ENCODE measurements around the gene PGBD5. TPM values are rescaled to one million over a fixed set of nuclear protein-coding genes. Genes with fewer than 3 reads are reported as not detected.

Gene PGBD5
- polyA plus RNA-seq, 1 of the 3 experiments (the other 2 are of a cell fraction) = 0.15 TPM

- Histone ChIP-seq H3K36me3 (replicated peaks in 1 of 2; ENCODE audit: control insufficient read depth in 1 of 2, insufficient read depth in 2 of 2, low read length in 1 of 2) (peaks cover 14 to 30% of the 10 kb centered on the region in 2 experiments), H3K9me2 (no peaks in the 10 kb centered on the region), H3K9ac (no peak overlapping the region), H3K27ac (ENCODE audit: low read depth in 2 of 2, low read length in 1 of 2) (peak overlapping the region; percentile 49 to 98; a peak in 3 of 4 replicates), H3F3A (replicated peaks; ENCODE audit: insufficient read depth) (peaks cover 19% of the 10 kb centered on the region), H2AFZ (ENCODE audit: low read depth) (no peak overlapping the region), H4K20me1 (ENCODE audit: insufficient read depth) (no peaks in the 10 kb centered on the region), H3K27me3 (ENCODE audit: insufficient read depth) (no peaks in the 10 kb centered on the region), H3K79me2 (ENCODE audit: insufficient read depth) (no peaks in the 10 kb centered on the region), H3K4me2 (0 out of 2 replicates have a peak overlapping the region, but pooled peaks have one; percentile 43), H3K4me1 (ENCODE audit: control insufficient read depth in 1 of 2, insufficient read depth in 2 of 2, low read depth in 1 of 2, low read length in 1 of 2) (peaks cover 9 to 43% of the 10 kb centered on the region in 2 experiments; a peak in 3 of 4 replicates), H3K9me3 (no peaks in the 10 kb centered on the region), H3K4me3 (ENCODE audit: low read depth in 2 of 2, low read length in 1 of 2) (no peak overlapping the region)
- WGBS (ENCODE audit: low lambda C conversion rate) = 58% methylated on average over 14 of the region's 14 CpGs
- ChIA-PET CTCF (interaction anchor here (0.8 to 2.3 kb wide), 7 partner anchors 12 to 610 kb away, joined by 3 to 7 read pairs (median 4); no protein-coding TSS in a partner anchor), POLR2A (no interaction called here)
- TF ChIP-seq, protein P1, sequence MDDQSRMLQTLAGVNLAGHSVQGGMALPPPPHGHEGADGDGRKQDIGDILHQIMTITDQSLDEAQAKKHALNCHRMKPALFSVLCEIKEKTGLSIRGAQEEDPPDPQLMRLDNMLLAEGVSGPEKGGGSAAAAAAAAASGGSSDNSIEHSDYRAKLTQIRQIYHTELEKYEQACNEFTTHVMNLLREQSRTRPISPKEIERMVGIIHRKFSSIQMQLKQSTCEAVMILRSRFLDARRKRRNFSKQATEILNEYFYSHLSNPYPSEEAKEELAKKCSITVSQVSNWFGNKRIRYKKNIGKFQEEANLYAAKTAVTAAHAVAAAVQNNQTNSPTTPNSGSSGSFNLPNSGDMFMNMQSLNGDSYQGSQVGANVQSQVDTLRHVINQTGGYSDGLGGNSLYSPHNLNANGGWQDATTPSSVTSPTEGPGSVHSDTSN (IDR thresholded peaks at IDR 0.05) = peak; percentile 62
- TF ChIP-seq NRF1 (IDR thresholded peaks at IDR 0.05; ENCODE audit: low read depth, low read length) = no peak
- peak; percentile 58 for TF ChIP-seq MXI1 (IDR thresholded peaks at IDR 0.05; ENCODE audit: low read depth, low read length)
- no peak for TF ChIP-seq YY1 (IDR thresholded peaks at IDR 0.05; ENCODE audit: low read depth)
- peak; percentile 27; the same call in 1 of the 2 replicates for TF ChIP-seq TCF12 (IDR thresholded peaks at IDR 0.05)
- 0 out of 2 replicates have a peak, but pooled peaks have one; percentile 19 for TF ChIP-seq GATA2 (CRISPR knock-in tag; IDR thresholded peaks at IDR 0.05)
- TF ChIP-seq, protein P2, sequence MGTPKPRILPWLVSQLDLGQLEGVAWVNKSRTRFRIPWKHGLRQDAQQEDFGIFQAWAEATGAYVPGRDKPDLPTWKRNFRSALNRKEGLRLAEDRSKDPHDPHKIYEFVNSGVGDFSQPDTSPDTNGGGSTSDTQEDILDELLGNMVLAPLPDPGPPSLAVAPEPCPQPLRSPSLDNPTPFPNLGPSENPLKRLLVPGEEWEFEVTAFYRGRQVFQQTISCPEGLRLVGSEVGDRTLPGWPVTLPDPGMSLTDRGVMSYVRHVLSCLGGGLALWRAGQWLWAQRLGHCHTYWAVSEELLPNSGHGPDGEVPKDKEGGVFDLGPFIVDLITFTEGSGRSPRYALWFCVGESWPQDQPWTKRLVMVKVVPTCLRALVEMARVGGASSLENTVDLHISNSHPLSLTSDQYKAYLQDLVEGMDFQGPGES (IDR thresholded peaks at IDR 0.05; ENCODE audit: low read depth, low read length) = no peak
- TF ChIP-seq EP300 (IDR thresholded peaks at IDR 0.05; ENCODE audit: borderline replicate concordance in 1 of 2, low read depth in 1 of 2, low read length in 1 of 2) = peak in 1 of 2 experiments; percentile 65; a peak in 1 of 4 replicates
- peak; percentile 41 for TF ChIP-seq CHD2 (IDR thresholded peaks at IDR 0.05; ENCODE audit: low read length, partially characterized antibody)
- peak; percentile 70 for DNase-seq
These were observed 155.4 kb downstream of the PGBD5 start for GRCh38 chr1:230270559-230271281.

DNA sequence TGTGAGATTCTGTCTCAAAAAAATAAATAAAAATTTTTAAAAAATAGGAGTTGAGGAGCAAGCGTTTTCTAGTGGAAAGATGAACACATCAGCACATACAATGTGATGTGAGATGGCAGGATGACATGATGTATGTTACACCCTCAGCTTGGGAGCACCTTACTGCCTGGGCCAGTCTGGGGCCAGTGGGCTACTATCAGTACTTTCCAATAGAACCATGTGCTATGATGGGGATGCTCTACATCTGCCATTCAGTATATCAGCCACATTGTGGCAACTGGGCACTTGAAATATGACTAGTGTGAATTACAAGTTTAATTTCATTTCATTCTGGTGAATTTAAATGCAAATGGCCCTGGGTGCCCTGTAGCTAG, 156.0 kb downstream of the PGBD5 start:
- no peaks in the 10 kb centered on the region for H3K79me2 ChIP-seq (ENCODE audit: insufficient read depth)
- H3K36me3 ChIP-seq (replicated peaks in 1 of 2; ENCODE audit: control insufficient read depth in 1 of 2, insufficient read depth in 2 of 2, low read length in 1 of 2) = peaks cover 9 to 29% of the 10 kb centered on the region in 2 experiments
- H3K9me2 ChIP-seq = no peaks in the 10 kb centered on the region
- no peaks in the 10 kb centered on the region for H4K20me1 ChIP-seq (ENCODE audit: insufficient read depth)
- H3K9ac ChIP-seq = no peak overlapping the region
- peaks cover 16% of the 10 kb centered on the region for H3F3A ChIP-seq (replicated peaks; ENCODE audit: insufficient read depth)
- H2AFZ ChIP-seq (ENCODE audit: low read depth) = no peak overlapping the region
- ChIA-PET POLR2A (no interaction called here), CTCF (interaction anchor here (0.8 to 2.3 kb wide), 8 partner anchors 15 to 711 kb away, joined by 3 to 7 read pairs (median 4); partner anchors contain the start of gene ABCB10)
- H3K27me3 ChIP-seq (ENCODE audit: insufficient read depth) = no peaks in the 10 kb centered on the region
- no peak for DNase-seq
- H3K4me2 ChIP-seq = 0 out of 2 replicates have a peak overlapping the region, but pooled peaks have one; percentile 43
- 85% methylated on average over 1 of the region's 1 CpG for WGBS (ENCODE audit: low lambda C conversion rate)
- H3K4me3 ChIP-seq (ENCODE audit: low read depth in 2 of 2, low read length in 1 of 2) = no peak overlapping the region
- H3K9me3 ChIP-seq = no peaks in the 10 kb centered on the region
- H3K27ac ChIP-seq (ENCODE audit: low read depth in 2 of 2, low read length in 1 of 2) = peak overlapping the region; percentile 49 to 98; a peak in 3 of 4 replicates
- peaks cover 9 to 43% of the 10 kb centered on the region in 2 experiments; a peak in 3 of 4 replicates for H3K4me1 ChIP-seq (ENCODE audit: control insufficient read depth in 1 of 2, insufficient read depth in 2 of 2, low read depth in 1 of 2, low read length in 1 of 2)
- no peak for TF ChIP-seq MEF2A (IDR thresholded peaks at IDR 0.05; ENCODE audit: borderline replicate concordance, low read depth)
- no peak for TF ChIP-seq TAF1 (IDR thresholded peaks at IDR 0.05; ENCODE audit: borderline replicate concordance, low read depth, low read length)
- TF ChIP-seq FOXJ3 (CRISPR knock-in tag; IDR thresholded peaks at IDR 0.05) = no peak
- no peak for TF ChIP-seq USF2 (IDR thresholded peaks at IDR 0.05; ENCODE audit: borderline replicate concordance, low read depth, low read length)
- TF ChIP-seq NFIC (IDR thresholded peaks at IDR 0.05; ENCODE audit: borderline replicate concordance) = no peak
- no peak for TF ChIP-seq TEAD4 (IDR thresholded peaks at IDR 0.05; ENCODE audit: borderline replicate concordance, insufficient read depth)
- no peak for TF ChIP-seq EP300 (IDR thresholded peaks at IDR 0.05; ENCODE audit: borderline replicate concordance in 1 of 2, low read depth in 1 of 2, low read length in 1 of 2)
- no peak for TF ChIP-seq SMC3 (IDR thresholded peaks at IDR 0.05; ENCODE audit: low read depth, low read length)
- no peak for TF ChIP-seq POLR2AphosphoS5 (IDR thresholded peaks at IDR 0.05; ENCODE audit: low read depth, low read length)
- TF ChIP-seq CHD2 (IDR thresholded peaks at IDR 0.05; ENCODE audit: low read length, partially characterized antibody) = no peak
- TF ChIP-seq, protein P3, sequence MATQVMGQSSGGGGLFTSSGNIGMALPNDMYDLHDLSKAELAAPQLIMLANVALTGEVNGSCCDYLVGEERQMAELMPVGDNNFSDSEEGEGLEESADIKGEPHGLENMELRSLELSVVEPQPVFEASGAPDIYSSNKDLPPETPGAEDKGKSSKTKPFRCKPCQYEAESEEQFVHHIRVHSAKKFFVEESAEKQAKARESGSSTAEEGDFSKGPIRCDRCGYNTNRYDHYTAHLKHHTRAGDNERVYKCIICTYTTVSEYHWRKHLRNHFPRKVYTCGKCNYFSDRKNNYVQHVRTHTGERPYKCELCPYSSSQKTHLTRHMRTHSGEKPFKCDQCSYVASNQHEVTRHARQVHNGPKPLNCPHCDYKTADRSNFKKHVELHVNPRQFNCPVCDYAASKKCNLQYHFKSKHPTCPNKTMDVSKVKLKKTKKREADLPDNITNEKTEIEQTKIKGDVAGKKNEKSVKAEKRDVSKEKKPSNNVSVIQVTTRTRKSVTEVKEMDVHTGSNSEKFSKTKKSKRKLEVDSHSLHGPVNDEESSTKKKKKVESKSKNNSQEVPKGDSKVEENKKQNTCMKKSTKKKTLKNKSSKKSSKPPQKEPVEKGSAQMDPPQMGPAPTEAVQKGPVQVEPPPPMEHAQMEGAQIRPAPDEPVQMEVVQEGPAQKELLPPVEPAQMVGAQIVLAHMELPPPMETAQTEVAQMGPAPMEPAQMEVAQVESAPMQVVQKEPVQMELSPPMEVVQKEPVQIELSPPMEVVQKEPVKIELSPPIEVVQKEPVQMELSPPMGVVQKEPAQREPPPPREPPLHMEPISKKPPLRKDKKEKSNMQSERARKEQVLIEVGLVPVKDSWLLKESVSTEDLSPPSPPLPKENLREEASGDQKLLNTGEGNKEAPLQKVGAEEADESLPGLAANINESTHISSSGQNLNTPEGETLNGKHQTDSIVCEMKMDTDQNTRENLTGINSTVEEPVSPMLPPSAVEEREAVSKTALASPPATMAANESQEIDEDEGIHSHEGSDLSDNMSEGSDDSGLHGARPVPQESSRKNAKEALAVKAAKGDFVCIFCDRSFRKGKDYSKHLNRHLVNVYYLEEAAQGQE (IDR thresholded peaks at IDR 0.05; ENCODE audit: low read depth, low read length) = no peak
- TF ChIP-seq EZH2phosphoT487 (IDR thresholded peaks at IDR 0.05; ENCODE audit: borderline replicate concordance, low read depth) = no peak

Data from SK-N-SH (cell line).